Measurements from ENCODE around the gene COL8A2. TPM values are rescaled to one million over a fixed set of nuclear protein-coding genes. Genes with fewer than 3 reads are reported as not detected.

COL8A2 gene
- total and polyA plus RNA-seq, 2 donors (not counting 3 experiments of a cell fraction or from before 2014, with no cell fraction given), result 1.2 to 1.3 TPM

DNA sequence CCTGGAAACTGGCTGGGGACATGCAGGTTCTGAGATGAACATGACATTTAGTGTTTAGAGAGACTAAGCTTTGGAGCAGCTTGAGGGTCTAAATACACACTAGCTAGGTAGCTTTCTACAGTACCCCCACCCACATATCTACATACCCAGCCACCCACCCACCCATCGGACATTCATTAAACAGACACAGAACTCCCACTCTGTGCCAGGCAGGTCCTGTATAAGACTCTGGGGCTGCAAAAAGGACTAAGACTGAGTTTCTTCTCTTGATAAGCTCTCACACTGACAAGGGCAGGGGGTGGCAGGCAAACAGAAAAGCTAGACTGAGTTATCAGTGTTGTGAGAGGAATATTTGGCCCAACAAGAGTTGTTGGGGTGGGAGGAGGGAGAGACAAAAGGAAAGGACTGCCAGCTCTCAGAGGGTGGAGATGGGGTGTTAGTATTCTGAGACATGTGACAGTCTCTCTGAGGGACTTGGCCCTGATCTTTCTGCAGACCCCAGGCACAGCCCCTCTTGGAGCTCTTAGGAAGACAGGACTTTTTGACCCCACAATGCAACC lies 37.7 kb upstream of the COL8A2 start:
- Histone ChIP-seq H3K4me2 (ENCODE audit: insufficient read depth, low read length) (no peak overlapping the region), H4K20me1 (replicated peaks; ENCODE audit: control insufficient read depth, extremely low read depth, insufficient read depth, low read length) (peaks cover 6% of the 10 kb centered on the region), H2AFZ (ENCODE audit: low read depth, low read length) (no peak overlapping the region), H3K36me3 (ENCODE audit: control insufficient read depth in 2 of 2, extremely low read depth in 1 of 2, insufficient read depth in 2 of 2, low read length in 2 of 2) (peaks cover 7% of the 10 kb centered on the region in 2 experiments), H3K9me3 (replicated peaks; ENCODE audit: control insufficient read depth, insufficient read depth, low read length) (no peaks in the 10 kb centered on the region), H3K9ac (replicated peaks; ENCODE audit: extremely low read depth, insufficient read depth, low read length) (no peak overlapping the region), H3K4me1 (ENCODE audit: control insufficient read depth, extremely low read depth, insufficient read depth, low read length) (peaks cover 47% of the 10 kb centered on the region), H3K27ac (ENCODE audit: insufficient read depth, low read depth, low read length) (peak overlapping the region; percentile 97), H3K4me3 (replicated peaks in 1 of 3; ENCODE audit: insufficient read depth in 1 of 3, low read depth in 1 of 3, low read length in 3 of 3) (no peak overlapping the region), H3K9me1 (replicated peaks; ENCODE audit: control insufficient read depth, extremely low read depth, insufficient read depth, low read length) (no peaks in the 10 kb centered on the region), H3K79me2 (ENCODE audit: control insufficient read depth, insufficient read depth, low read length) (peaks cover 99% of the 10 kb centered on the region), H3K27me3 (ENCODE audit: control insufficient read depth in 2 of 2, insufficient read depth in 2 of 2, low read length in 2 of 2) (no peaks in the 10 kb centered on the region)
- intact Hi-C loops (cut with micrococcal nuclease) (no loop called here), dilution Hi-C loops (cut with MboI; ENCODE audit: extremely low pct_ligation_motif_present, low sequenced_read_pairs) (no loop called here)
- ChIA-PET POLR2A (no interaction called here), CTCF (interaction anchor here (1.0 to 4.8 kb wide), 5 partner anchors 10 to 123 kb away, joined by 3 to 62 read pairs (median 15); partner anchors contain the start of gene TRAPPC3)
- no TSS peak for BruUV-seq (replicated peaks)
- TF ChIP-seq FOS (IDR thresholded peaks at IDR 0.05; ENCODE audit: borderline replicate concordance, insufficient read depth, low read length), result no peak
- TF ChIP-seq, protein P1, sequence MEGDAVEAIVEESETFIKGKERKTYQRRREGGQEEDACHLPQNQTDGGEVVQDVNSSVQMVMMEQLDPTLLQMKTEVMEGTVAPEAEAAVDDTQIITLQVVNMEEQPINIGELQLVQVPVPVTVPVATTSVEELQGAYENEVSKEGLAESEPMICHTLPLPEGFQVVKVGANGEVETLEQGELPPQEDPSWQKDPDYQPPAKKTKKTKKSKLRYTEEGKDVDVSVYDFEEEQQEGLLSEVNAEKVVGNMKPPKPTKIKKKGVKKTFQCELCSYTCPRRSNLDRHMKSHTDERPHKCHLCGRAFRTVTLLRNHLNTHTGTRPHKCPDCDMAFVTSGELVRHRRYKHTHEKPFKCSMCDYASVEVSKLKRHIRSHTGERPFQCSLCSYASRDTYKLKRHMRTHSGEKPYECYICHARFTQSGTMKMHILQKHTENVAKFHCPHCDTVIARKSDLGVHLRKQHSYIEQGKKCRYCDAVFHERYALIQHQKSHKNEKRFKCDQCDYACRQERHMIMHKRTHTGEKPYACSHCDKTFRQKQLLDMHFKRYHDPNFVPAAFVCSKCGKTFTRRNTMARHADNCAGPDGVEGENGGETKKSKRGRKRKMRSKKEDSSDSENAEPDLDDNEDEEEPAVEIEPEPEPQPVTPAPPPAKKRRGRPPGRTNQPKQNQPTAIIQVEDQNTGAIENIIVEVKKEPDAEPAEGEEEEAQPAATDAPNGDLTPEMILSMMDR (IDR thresholded peaks at IDR 0.05; ENCODE audit: extremely low read depth in 1 of 2, insufficient read depth in 1 of 2, low read depth in 1 of 2, low read length in 2 of 2), result no peak
- no peak for TF ChIP-seq MYC (IDR thresholded peaks at IDR 0.05; ENCODE audit: low read depth, low read length)
- TF ChIP-seq GATA2 (IDR thresholded peaks at IDR 0.05; ENCODE audit: insufficient read depth, insufficient read length, low read depth, low read length), result no peak
- TF ChIP-seq POLR2AphosphoS5 (IDR thresholded peaks at IDR 0.05; ENCODE audit: insufficient read depth, low read depth, low read length), result no peak
- no peak for TF ChIP-seq POLR2A (IDR thresholded peaks at IDR 0.05; ENCODE audit: low read depth, low read length)
- no peak for TF ChIP-seq EZH2 (IDR thresholded peaks at IDR 0.05; ENCODE audit: borderline replicate concordance, low read depth, low read length, severe bottlenecking)
- TF ChIP-seq, protein P2, sequence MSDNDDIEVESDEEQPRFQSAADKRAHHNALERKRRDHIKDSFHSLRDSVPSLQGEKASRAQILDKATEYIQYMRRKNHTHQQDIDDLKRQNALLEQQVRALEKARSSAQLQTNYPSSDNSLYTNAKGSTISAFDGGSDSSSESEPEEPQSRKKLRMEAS (IDR thresholded peaks at IDR 0.05; ENCODE audit: insufficient read depth, insufficient read length), result no peak
- no peak for TF ChIP-seq JUN (IDR thresholded peaks at IDR 0.05; ENCODE audit: borderline replicate concordance, insufficient read depth, insufficient read length, low read depth)
- no peak for DNase-seq (ENCODE audit: low read depth, low spot score)
- no peak for FAIRE-seq

Measured in endothelial cell of umbilical vein (primary cell).